Stomach smooth muscle (tissue), 2 donors: Measurements from ENCODE around the gene DPH2.

Experiments
- H3K27ac ChIP-seq: one replicate; pipeline ENCODE4 v1.7.0; 2013; ENCODE audit warnings: mild to moderate bottlenecking, low read length, inconsistent platforms
- H3K27me3 ChIP-seq, 2 donors: one replicate each; pipeline ENCODE4 v1.7.0; 2013; ENCODE audit warnings: low read length in 2 of 2; ENCODE audit not compliant: insufficient read depth in 2 of 2, control insufficient read depth in 1 of 2
- H3K36me3 ChIP-seq, 2 donors: one replicate each; pipeline ENCODE4 v1.7.0; 2013; ENCODE audit warnings: low read length in 2 of 2; ENCODE audit not compliant: control insufficient read depth in 2 of 2, insufficient read depth in 2 of 2
- H3K4me1 ChIP-seq: one replicate; pipeline ENCODE4 v1.7.0; 2013; ENCODE audit warnings: low read length; ENCODE audit not compliant: control insufficient read depth, insufficient read depth
- H3K4me3 ChIP-seq, 2 donors: one replicate each; pipeline ENCODE4 v1.7.0; 2013; ENCODE audit warnings: low read length in 2 of 2
- H3K9ac ChIP-seq, 2 donors: one replicate each; pipeline ENCODE4 v1.7.0; 2013; ENCODE audit warnings: low read length in 2 of 2, mild to moderate bottlenecking in 1 of 2
- H3K9me3 ChIP-seq, 2 donors: one replicate each; pipeline ENCODE4 v1.7.0; 2013; ENCODE audit warnings: low read length in 2 of 2; ENCODE audit not compliant: control insufficient read depth in 2 of 2
- donor health status: healthy.
- donor health status: Pancreatic carcinoma.

The DPH2 gene

DNA sequence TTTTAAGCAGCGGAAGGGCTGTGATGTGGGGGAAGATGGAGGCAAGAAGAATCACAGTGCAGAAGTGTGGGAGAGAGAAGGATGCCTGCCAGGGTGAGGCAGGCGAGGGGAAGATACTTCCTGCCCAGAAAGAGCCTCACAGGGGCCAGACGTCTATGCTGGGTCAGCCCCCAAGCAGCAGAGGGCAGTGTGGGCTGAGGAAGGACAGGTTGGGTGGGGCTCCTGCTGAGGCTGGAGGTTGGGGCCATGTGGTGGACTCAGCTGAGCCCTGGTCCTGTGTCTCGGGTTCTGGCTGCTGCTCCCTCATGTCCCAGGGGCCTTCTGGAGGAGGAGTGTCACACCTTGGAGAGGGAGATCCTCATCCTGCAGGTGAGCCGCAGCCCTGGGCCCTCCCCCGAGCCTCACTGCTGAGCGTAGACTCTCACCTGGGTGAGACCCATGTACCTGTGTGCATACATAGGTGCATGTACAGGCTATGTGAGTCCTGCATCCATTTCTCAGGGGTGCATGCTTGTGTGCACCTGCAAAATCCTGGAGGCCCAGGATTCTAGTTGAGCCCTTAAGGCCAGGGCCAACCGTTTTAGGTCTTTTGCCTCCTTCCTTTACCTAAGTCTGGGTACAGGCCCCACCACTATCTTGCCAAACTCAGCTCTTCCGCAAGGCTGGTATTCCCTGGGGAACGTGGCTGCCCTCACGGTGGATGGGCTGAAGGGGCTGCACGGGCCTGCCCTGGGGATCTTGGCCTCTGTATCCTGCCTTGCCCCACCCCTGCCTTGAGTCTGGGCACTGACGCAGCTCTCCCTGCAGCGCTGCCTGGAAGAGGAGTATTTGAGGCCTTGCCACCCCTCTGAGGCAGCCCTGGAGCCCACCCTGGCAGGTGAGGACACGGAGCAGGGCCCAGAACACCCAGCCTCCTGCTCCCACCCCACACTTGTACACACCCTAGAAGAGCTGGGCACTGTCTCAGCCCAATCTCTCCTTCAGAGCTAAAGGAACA lies 25.3 kb downstream of the DPH2 start:
- Histone ChIP-seq H3K27me3 (no peaks in the 10 kb centered on the region), H3K9ac (no peak overlapping the region), H3K36me3 (peaks cover 0 to 2% of the 10 kb centered on the region in 2 donors), H3K27ac (no peak overlapping the region), H3K4me1 (peaks cover 20% of the 10 kb centered on the region), H3K4me3 (no peak overlapping the region), H3K9me3 (no peaks in the 10 kb centered on the region)

DNA sequence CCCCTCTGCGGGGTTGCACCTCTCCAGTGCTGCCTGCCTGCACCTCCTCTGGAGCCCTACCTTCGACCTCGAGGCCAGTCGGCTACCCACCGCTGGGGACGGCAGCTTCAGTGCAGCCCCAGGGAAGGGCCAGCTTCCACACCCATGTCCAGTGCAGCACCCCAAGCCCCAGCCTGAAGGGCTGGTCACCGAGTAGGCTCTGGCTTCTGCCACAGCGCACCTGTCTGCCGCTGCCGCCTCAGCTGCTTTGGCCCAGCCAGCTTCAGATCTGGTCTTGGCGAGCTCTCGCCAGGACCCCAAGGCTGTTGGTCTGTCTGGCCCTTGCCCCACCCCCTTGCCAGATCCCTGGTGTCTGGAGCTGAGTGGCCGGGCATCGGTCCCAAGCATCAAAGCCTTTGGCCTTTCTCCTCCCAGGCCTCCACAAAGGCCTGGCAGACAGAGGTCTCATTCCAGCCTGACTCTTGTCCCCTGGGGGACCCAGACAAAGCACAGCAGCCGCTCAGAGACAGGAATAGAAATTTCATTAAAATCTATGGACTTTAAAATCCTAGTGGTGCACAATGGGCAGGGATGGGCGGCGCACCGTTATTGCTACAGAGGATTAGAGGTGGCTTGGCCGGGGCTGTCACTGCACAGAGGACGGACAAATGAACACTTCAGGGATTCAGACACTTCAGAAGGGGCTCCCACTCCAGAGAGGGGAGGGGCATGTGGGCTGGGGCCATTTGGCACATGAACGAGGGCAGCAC lies 26.3 kb downstream of the DPH2 start:
- H3K4me1 ChIP-seq: peaks cover 12% of the 10 kb centered on the region
- H3K4me3 ChIP-seq: no peak overlapping the region
- no peaks in the 10 kb centered on the region for H3K9me3 ChIP-seq
- no peak overlapping the region for H3K27ac ChIP-seq
- H3K9ac ChIP-seq: no peak overlapping the region
- H3K36me3 ChIP-seq: peaks cover 2 to 6% of the 10 kb centered on the region in 2 donors
- H3K27me3 ChIP-seq: no peaks in the 10 kb centered on the region

DNA sequence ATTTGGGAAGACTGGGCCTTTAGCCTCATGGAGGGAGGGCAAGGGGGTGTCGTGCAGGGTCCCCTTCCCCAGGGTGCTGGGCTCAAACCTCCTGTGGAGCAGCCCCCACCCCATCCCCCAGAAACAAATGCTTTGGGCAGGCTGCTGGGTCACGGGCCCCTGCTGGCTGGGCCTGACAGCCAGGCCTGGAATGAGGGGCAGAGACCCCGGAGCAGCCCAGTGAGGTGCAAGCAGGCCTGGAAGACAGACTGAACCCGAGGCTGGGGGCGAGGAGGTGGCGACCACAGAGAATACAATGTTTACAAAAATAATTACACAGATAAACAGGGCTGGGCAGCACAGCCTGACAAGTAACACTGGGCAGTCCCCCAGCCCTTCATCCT lies 26.9 kb downstream of the DPH2 start:
- no peak overlapping the region for H3K4me3 ChIP-seq
- no peak overlapping the region for H3K27ac ChIP-seq
- H3K27me3 ChIP-seq: no peaks in the 10 kb centered on the region
- H3K36me3 ChIP-seq: peaks cover 4 to 9% of the 10 kb centered on the region in 2 donors
- peaks cover 11% of the 10 kb centered on the region for H3K4me1 ChIP-seq
- no peaks in the 10 kb centered on the region for H3K9me3 ChIP-seq
- H3K9ac ChIP-seq: no peak overlapping the region

DNA sequence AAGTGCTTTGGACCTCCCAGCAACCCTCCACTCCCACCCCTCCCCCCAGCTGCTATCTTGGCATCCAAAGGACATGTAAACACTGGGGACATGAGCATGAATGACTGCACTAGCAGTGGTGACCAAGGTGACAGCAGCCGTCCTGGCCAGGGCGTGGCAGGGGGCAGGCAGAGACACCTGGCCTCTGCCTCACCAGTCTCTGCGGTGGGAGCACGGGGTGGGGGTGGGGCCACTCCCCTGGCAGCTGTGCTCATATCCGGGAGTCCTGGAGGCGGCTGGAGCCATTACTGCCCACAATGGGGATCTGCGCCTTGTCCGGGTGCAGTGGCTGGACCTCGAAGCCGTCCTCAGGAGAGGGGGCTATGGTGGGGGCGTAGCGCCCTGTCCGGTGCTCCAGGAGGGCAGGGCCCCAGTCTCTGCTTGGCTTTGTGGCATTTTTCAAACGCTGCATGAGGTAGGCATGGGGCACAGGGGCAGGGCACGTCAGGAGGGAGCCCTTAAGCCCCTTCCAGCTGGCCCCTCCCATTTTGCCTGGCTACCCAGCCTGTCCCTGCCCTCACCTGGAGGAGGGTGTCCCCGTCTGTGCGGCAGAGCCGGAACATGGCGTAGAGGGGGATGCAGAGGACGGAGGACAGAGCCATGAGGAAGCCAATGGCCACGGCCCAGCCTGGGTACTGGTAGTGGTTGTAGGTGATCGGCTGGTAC lies 27.6 kb downstream of the DPH2 start:
- no peak overlapping the region for H3K9ac ChIP-seq
- H3K27me3 ChIP-seq: no peaks in the 10 kb centered on the region
- H3K27ac ChIP-seq: no peak overlapping the region
- H3K36me3 ChIP-seq: peaks cover 7 to 9% of the 10 kb centered on the region in 2 donors
- no peak overlapping the region for H3K4me3 ChIP-seq
- peaks cover 7% of the 10 kb centered on the region for H3K4me1 ChIP-seq
- H3K9me3 ChIP-seq: no peaks in the 10 kb centered on the region

DNA sequence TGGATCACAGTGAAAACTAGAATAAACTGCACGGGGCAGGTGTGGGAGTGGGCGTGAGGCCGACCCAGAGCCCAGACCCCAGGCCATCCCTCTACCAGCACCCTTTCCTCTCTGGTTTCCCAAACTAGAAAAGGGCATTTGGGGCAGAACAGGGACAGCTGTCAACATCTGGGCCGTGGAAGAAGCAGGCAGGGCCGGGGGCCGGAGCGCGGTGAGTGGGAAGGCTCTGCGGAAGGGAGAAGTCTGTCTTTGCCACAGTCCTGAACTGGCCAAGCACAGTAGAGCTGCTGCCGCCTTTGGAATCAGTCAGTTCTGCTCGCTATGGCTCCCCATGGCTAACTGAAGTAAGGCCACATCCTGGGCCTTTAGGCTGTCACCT lies 28.2 kb downstream of the DPH2 start:
- H3K4me1 ChIP-seq: peaks cover 7% of the 10 kb centered on the region
- no peaks in the 10 kb centered on the region for H3K9me3 ChIP-seq
- no peak overlapping the region for H3K9ac ChIP-seq
- no peaks in the 10 kb centered on the region for H3K27me3 ChIP-seq
- no peak overlapping the region for H3K27ac ChIP-seq
- H3K36me3 ChIP-seq: peaks cover 7 to 9% of the 10 kb centered on the region in 2 donors
- no peak overlapping the region for H3K4me3 ChIP-seq

DNA sequence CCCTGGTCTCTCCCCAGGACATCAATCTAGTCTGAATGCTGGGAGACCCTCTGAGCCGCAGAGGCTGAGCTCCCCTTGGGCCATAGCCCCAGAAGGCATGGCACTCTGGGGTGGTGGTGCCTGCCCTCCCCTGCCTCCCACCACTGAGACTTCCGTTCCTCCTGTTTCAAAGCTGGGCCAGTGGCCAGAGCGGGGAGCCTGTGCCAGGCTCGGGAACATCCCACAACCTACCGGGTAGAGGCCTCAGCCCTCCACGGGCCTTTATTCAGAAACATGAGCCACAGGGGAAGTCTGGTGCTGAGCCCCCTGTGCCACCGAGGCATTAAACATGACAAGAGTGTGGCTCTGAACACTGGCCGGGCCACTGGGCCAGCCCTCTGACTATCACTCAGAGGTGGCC lies 29.6 kb downstream of the DPH2 start:
- H3K27ac ChIP-seq: no peak overlapping the region
- no peak overlapping the region for H3K9ac ChIP-seq
- no peaks in the 10 kb centered on the region for H3K9me3 ChIP-seq

DNA sequence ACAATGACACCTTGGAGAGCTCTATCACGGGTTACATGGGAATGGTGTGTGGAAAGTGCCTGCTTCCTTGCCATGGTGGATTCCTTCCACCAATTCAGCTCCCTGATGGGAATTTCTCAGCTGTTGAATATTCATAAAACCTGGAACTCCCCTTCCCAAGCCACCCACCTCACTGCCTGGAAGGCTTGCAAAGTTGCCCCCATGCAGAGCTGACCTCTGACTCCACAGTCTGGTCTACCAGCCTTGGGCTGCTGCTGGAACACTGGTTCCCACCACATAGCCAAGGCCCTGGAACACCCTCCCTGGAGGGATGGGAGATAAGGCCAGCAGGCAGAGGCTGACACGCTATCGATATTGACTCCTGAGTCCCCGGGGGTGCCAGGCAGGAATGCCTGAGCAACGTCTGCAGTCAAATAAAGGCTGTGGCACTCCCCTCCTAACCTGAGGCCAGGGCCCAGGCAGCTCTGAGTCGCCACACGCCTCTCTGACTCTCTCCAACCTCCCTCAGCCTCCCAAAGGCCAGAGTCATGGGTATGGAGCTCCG lies 30.4 kb downstream of the DPH2 start:
- Histone ChIP-seq H3K4me3 (no peak overlapping the region), H3K9me3 (no peaks in the 10 kb centered on the region), H3K4me1 (peaks cover 7% of the 10 kb centered on the region), H3K27me3 (no peaks in the 10 kb centered on the region), H3K36me3 (peaks cover 7 to 9% of the 10 kb centered on the region in 2 donors), H3K9ac (no peak overlapping the region), H3K27ac (no peak overlapping the region)

More for the DNA sequence above, 29.6 kb downstream of the DPH2 start:
- Histone ChIP-seq H3K4me1 (peaks cover 7% of the 10 kb centered on the region), H3K36me3 (peaks cover 7 to 9% of the 10 kb centered on the region in 2 donors), H3K27me3 (no peaks in the 10 kb centered on the region), H3K4me3 (no peak overlapping the region)

DNA sequence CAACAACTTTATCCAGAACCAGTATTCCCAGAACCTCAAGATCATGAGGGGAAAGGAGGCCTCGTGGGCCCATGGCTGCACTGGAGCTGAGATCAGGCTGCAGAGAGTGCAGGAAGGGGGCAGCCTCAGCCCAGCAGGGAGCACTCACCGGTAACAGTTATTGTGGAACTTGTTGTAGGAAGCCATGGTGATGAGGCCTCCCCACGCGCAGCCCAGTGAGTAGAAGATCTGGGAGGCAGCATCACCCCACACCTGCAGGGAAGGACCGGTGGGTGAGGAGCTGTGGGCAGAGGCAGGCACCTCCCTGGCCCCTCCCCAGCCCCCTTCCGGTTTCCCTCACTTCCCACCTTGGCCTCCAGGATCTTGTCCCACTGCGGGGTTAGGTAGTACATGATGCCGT lies 32.4 kb downstream of the DPH2 start:
- peaks cover 7 to 9% of the 10 kb centered on the region in 2 donors for H3K36me3 ChIP-seq
- H3K9ac ChIP-seq: no peak overlapping the region
- no peaks in the 10 kb centered on the region for H3K27me3 ChIP-seq
- H3K4me1 ChIP-seq: peaks cover 5% of the 10 kb centered on the region
- H3K27ac ChIP-seq: no peak overlapping the region
- no peak overlapping the region for H3K4me3 ChIP-seq
- H3K9me3 ChIP-seq: no peaks in the 10 kb centered on the region

DNA sequence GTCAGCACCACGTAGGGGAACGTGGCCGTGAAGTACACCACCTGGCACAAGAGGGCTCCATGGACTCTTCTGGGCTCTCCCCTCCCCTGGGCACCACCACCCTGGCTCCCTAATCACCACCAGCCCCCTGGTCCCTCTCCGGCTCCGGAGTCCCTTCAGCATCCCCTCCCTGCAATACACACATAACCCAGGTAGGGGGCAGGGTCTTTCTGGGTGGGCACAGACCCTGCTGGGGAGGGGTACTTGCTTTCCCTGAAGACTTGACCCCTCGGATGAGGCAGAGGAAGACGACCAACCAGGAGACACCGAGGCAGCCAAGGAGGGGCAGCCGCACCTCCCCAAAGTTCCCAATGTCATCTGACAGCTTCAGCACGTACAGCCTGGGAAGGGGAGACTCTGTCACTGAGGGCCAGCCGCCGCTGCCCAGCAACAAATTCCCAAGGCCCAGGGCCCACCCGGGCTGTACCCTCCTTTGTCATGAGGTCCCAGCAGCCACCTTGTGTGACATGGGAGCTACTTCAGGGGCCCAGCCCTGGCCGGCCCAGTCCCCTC lies 32.9 kb downstream of the DPH2 start:
- Histone ChIP-seq H3K27ac (no peak overlapping the region), H3K27me3 (no peaks in the 10 kb centered on the region)

DNA sequence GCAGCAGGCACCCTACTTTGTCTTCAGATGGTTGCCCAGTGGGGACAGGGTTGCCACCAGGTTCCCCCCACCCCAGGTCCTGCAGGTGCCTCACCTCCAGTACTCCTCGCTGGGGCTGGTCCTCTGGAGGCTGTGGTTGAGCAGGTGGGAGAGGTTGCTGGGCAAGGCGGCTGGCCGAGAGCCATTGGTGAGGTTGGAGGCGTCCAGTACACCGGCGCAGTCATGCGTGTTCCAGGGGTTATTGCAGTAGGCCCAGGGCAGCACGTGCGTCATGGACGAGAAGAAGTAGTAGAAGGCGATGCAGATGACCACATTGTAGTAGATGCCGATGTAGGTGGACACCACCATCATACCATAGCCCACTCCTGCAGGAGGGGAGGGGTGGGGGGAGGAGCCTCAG lies 38.4 kb downstream of the DPH2 start:
- H3K9ac ChIP-seq: no peak overlapping the region
- no peaks in the 10 kb centered on the region for H3K36me3 ChIP-seq
- peaks cover 6% of the 10 kb centered on the region for H3K4me1 ChIP-seq
- no peaks in the 10 kb centered on the region for H3K9me3 ChIP-seq
- H3K27ac ChIP-seq: no peak overlapping the region
- H3K27me3 ChIP-seq: no peaks in the 10 kb centered on the region
- H3K4me3 ChIP-seq: no peak overlapping the region

More for the DNA sequence above, 32.9 kb downstream of the DPH2 start:
- no peaks in the 10 kb centered on the region for H3K9me3 ChIP-seq
- H3K4me3 ChIP-seq: no peak overlapping the region
- peaks cover 7 to 9% of the 10 kb centered on the region in 2 donors for H3K36me3 ChIP-seq
- H3K4me1 ChIP-seq: peaks cover 5% of the 10 kb centered on the region
- H3K9ac ChIP-seq: no peak overlapping the region
